ENCODE data around the gene NFATC2. TPM values are rescaled to one million over a fixed set of nuclear protein-coding genes. Genes with fewer than 3 reads are reported as not detected.

NFATC2 gene
- total RNA-seq, 2 experiments from 2014 or later: 32.5 to 33.2 TPM

DNA sequence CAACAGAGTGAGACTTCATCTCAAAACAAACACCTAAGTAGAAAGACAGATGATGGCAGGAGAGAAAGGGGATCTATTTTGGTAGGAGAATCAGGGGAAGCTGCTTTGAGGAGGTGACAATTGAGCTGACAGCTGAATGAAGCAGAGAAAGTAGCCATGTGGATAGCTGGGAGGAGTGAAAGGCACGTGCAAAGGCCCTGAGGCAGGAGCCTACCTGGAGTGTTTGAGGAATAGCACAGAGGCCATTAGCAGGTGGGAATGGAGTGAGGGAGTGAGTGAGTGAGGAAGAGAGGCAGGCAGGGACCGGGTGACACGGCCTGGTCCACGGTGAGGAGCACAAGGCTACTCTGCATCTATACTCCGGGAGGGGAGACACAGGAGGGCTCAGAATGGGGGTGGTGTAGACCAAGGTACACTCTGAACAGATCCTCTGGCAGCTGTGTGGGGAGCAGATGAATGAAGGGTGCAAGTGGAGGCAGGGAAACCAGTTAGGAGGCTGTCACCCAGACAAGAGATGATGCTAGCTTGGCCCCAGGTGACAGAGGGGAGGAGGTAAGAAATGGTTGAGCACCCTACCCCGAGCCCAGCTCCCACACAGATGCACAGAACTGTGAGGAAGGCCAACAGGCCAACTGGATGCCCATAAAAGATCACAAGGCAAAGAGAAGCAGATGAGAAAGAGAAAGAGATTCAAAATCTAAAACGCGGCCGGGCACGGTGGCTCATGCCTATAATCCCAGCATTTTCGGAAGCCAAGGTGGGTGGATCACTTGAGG, 43.6 kb downstream of the NFATC2 start:
- peaks cover 27% of the 10 kb centered on the region for H3K36me3 Mint-ChIP-seq (ENCODE audit: low read depth)
- H3K27me3 ChIP-seq (ENCODE audit: control insufficient read depth in 1 of 2, insufficient read depth in 2 of 2, low read length in 2 of 2): no peaks in the 10 kb centered on the region
- TF ChIP-seq CTCF (IDR thresholded peaks at IDR 0.05): no peak
- ChIA-PET CTCF (interaction anchor here (1.5 to 2.8 kb wide), 2 partner anchors 16 to 43 kb away, joined by 3 to 13 read pairs; partner anchors contain the start of gene NFATC2), POLR2A (interaction anchor here (2.1 to 6.2 kb wide), 3 partner anchors 13 to 98 kb away, joined by 6 to 87 read pairs (median 37); partner anchors contain the start of gene NFATC2)
- peak overlapping the region; percentile 55 to 60 for H3K27ac ChIP-seq (ENCODE audit: low read depth in 1 of 2, low read length in 2 of 2)
- no peaks in the 10 kb centered on the region for H3K9me3 Mint-ChIP-seq
- peaks cover 81% of the 10 kb centered on the region for H3K4me1 ChIP-seq (ENCODE audit: insufficient read depth, low read length)
- no peak overlapping the region for H3K4me3 ChIP-seq (ENCODE audit: low read length)
- intact Hi-C loops (cut with DNase I, micrococcal nuclease): no loop called here
- H3K9me3 ChIP-seq (ENCODE audit: control insufficient read depth in 1 of 2, insufficient read depth in 1 of 2, low read length in 2 of 2): no peaks in the 10 kb centered on the region
- DNase-seq (no peak), ATAC-seq (ENCODE audit: poor library complexity) (no peak)
- H3K36me3 ChIP-seq (ENCODE audit: insufficient read depth, low read length): peaks cover 10% of the 10 kb centered on the region
- no peaks in the 10 kb centered on the region for H3K27me3 Mint-ChIP-seq
- peaks cover 96% of the 10 kb centered on the region for H3K4me1 Mint-ChIP-seq (ENCODE audit: low read depth)
- H3K27ac Mint-ChIP-seq: peak overlapping the region; percentile 97
- peak overlapping the region; percentile 75 for H3K4me3 Mint-ChIP-seq

- no peaks in the 10 kb centered on the region for H3K27me3 ChIP-seq (ENCODE audit: control insufficient read depth in 1 of 2, insufficient read depth in 2 of 2, low read length in 2 of 2)
- ChIA-PET POLR2A (interaction anchor here (1.0 to 6.2 kb wide), 3 partner anchors 14 to 44 kb away, joined by 5 to 87 read pairs (median 35); partner anchors contain the start of gene NFATC2), CTCF (interaction anchor here (0.7 to 1.2 kb wide), 2 partner anchors 15 to 33 kb away, joined by 3 read pairs; no protein-coding TSS in a partner anchor)
- DNase-seq: peak in 11 of 14 experiments; percentile 18 to 77 (median 43)
- peaks cover 11% of the 10 kb centered on the region for H3K36me3 ChIP-seq (ENCODE audit: insufficient read depth, low read length)
- Mint-ChIP-seq H3K4me3 (peak overlapping the region; percentile 75), H3K27ac (peak overlapping the region; percentile 97), H3K36me3 (ENCODE audit: low read depth) (peaks cover 24% of the 10 kb centered on the region), H3K9me3 (no peaks in the 10 kb centered on the region), H3K27me3 (no peaks in the 10 kb centered on the region), H3K4me1 (ENCODE audit: low read depth) (peaks cover 100% of the 10 kb centered on the region)
- peak; percentile 8 for ATAC-seq (ENCODE audit: poor library complexity)
- intact Hi-C loops (cut with DNase I, micrococcal nuclease): no loop called here
- peak overlapping the region; percentile 33 for H3K4me3 ChIP-seq (ENCODE audit: low read length)
- H3K4me1 ChIP-seq (ENCODE audit: insufficient read depth, low read length): peaks cover 88% of the 10 kb centered on the region
- H3K9me3 ChIP-seq (ENCODE audit: control insufficient read depth in 1 of 2, insufficient read depth in 1 of 2, low read length in 2 of 2): no peaks in the 10 kb centered on the region
- TF ChIP-seq CTCF (IDR thresholded peaks at IDR 0.05): no peak
- H3K27ac ChIP-seq (ENCODE audit: low read depth in 1 of 2, low read length in 2 of 2): peak overlapping the region; percentile 60 to 77
Measured at GRCh38 chr20:51497542-51498467, 44.7 kb downstream of the NFATC2 start.

GRCh38 chr20:51496964-51497363, 45.6 kb downstream of the NFATC2 start:
- H3K4me1 Mint-ChIP-seq (ENCODE audit: low read depth): peaks cover 100% of the 10 kb centered on the region
- DNase-seq: no peak
- H3K27ac ChIP-seq (ENCODE audit: low read depth in 1 of 2, low read length in 2 of 2): peak overlapping the region; percentile 60 to 77
- peaks cover 20% of the 10 kb centered on the region for H3K36me3 Mint-ChIP-seq (ENCODE audit: low read depth)
- peak overlapping the region; percentile 97 for H3K27ac Mint-ChIP-seq
- ChIA-PET CTCF (no interaction called here), POLR2A (interaction anchor here (1.0 to 4.8 kb wide), 2 partner anchors 17 to 45 kb away, joined by 3 to 35 read pairs; partner anchors contain the start of gene NFATC2)
- no peak for ATAC-seq (ENCODE audit: poor library complexity)
- intact Hi-C loops (cut with DNase I, micrococcal nuclease): no loop called here
- H3K9me3 Mint-ChIP-seq: no peaks in the 10 kb centered on the region
- no peaks in the 10 kb centered on the region for H3K9me3 ChIP-seq (ENCODE audit: control insufficient read depth in 1 of 2, insufficient read depth in 1 of 2, low read length in 2 of 2)
- no peak for TF ChIP-seq CTCF (IDR thresholded peaks at IDR 0.05)
- H3K27me3 ChIP-seq (ENCODE audit: control insufficient read depth in 1 of 2, insufficient read depth in 2 of 2, low read length in 2 of 2): no peaks in the 10 kb centered on the region
- no peaks in the 10 kb centered on the region for H3K27me3 Mint-ChIP-seq
- peak overlapping the region; percentile 33 for H3K4me3 ChIP-seq (ENCODE audit: low read length)
- H3K4me3 Mint-ChIP-seq: peak overlapping the region; percentile 75
- peaks cover 18% of the 10 kb centered on the region for H3K36me3 ChIP-seq (ENCODE audit: insufficient read depth, low read length)
- peaks cover 96% of the 10 kb centered on the region for H3K4me1 ChIP-seq (ENCODE audit: insufficient read depth, low read length)
